22Rv1 (cell line): ENCODE results near the gene NRF1.

ENCODE experiments used
- CTCF ChIP-seq: fragments of 450-650 bp; IDR thresholded peaks from 2 replicates; pipeline ENCODE4 v1.5.1; 2017; ENCODE audit warnings: mild to moderate bottlenecking
- ZFX ChIP-seq: fragments of 450-650 bp; IDR thresholded peaks from 2 replicates; pipeline ENCODE4 v1.6.1; 2017; ENCODE audit warnings: antibody characterized with exemption, borderline replicate concordance

DNA sequence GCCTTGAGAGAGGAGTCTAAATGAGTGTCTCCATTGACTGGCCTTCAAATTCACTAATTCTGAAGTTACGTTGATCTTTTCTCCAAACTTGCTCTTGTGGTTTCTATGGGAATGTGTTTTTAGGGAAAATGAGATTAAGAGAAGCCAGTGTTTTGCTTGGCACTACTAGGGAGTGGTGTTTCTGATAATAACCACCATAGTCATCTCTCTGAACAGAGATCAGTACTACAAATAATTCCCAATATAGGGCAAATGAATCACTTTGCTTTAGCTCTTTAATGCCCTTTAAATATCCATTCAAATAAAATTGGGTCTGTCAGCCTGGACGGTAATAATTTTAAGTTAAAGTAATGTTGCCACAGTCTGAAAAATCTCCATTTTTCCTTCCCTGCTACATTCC, 90.8 kb downstream of the NRF1 start:
- no peak for TF ChIP-seq CTCF
- TF ChIP-seq ZFX = no peak
